NCI-H2081 (cell line): ENCODE data around the gene SDK1.
"Not testable (repeated sequence)": the region's sequence is repeated elsewhere in the genome, so short reads cannot be mapped to it uniquely, and the experiment has no call there.

Experiments
- DNase-seq, 2 experiments: peaks; one replicate each; lab custom pipeline; 2025; lab: John Stamatoyannopoulos, UW

Gene SDK1

GRCh38 chr7:4270941-4271715, 970.1 kb downstream of the SDK1 start:
- no peak for DNase-seq

- no peak for DNase-seq
Measured at GRCh38 chr7:4271716-4272015, 970.6 kb downstream of the SDK1 start.

GRCh38 chr7:4272141-4272540, 971.1 kb downstream of the SDK1 start:
- DNase-seq: no peak

- no peak for DNase-seq
Measured at GRCh38 chr7:4273566-4274230, 972.6 kb downstream of the SDK1 start.

- DNase-seq: no peak
Measured at GRCh38 chr7:4274286-4274685, 973.2 kb downstream of the SDK1 start.

- no peak for DNase-seq
Measured at GRCh38 chr7:4277936-4278335, 976.9 kb downstream of the SDK1 start.

- DNase-seq: no peak
Measured at GRCh38 chr7:4279216-4279615, 978.2 kb downstream of the SDK1 start.

- no peak for DNase-seq
Measured at GRCh38 chr7:4281231-4281993, 980.4 kb downstream of the SDK1 start.

- DNase-seq: no peak
Measured at GRCh38 chr7:4282434-4283223, 981.6 kb downstream of the SDK1 start.

- DNase-seq: no peak
Measured at GRCh38 chr7:4286351-4286750, 985.3 kb downstream of the SDK1 start.

GRCh38 chr7:4288791-4289394, 987.8 kb downstream of the SDK1 start:
- DNase-seq: no peak

- DNase-seq: no peak
Measured at GRCh38 chr7:4297165-4297917, 996.3 kb downstream of the SDK1 start.

GRCh38 chr7:4297918-4298219, 996.8 kb downstream of the SDK1 start:
- DNase-seq: no peak

- DNase-seq: no peak
Measured at GRCh38 chr7:4299431-4299830, 998.4 kb downstream of the SDK1 start.

GRCh38 chr7:4302203-4302905, 1001.3 kb downstream of the SDK1 start:
- DNase-seq: no peak

- DNase-seq: no peak
Measured at GRCh38 chr7:4307316-4308204, 1006.5 kb downstream of the SDK1 start.

- no peak for DNase-seq
Measured at GRCh38 chr7:4308205-4308590, 1007.1 kb downstream of the SDK1 start.

GRCh38 chr7:4313911-4314310, 1012.9 kb downstream of the SDK1 start:
- not testable (repeated sequence) for DNase-seq

GRCh38 chr7:4314316-4314715, 1013.3 kb downstream of the SDK1 start:
- not testable (repeated sequence) for DNase-seq
